Forelimb muscle (tissue), 1 donor: ENCODE measurements around the gene FHIP1B. TPM values are rescaled to one million over a fixed set of nuclear protein-coding genes. Genes with fewer than 3 reads are reported as not detected.

Source experiments
- DNase-seq: peaks from one replicate; pipeline ENCODE4 v3.0.0-alpha.2; 2013; ENCODE audit warnings: low read depth
- polyA plus RNA-seq: library from polyadenylated mRNA; unstranded; fragments of 120-200 nt; gene quantifications from one replicate; pipeline ENCODE4 v1.2.1, GENCODE V29; 2013; ENCODE audit not compliant: insufficient read length

Gene FHIP1B
- polyA plus RNA-seq, 1 donor: 24.1 TPM

DNA sequence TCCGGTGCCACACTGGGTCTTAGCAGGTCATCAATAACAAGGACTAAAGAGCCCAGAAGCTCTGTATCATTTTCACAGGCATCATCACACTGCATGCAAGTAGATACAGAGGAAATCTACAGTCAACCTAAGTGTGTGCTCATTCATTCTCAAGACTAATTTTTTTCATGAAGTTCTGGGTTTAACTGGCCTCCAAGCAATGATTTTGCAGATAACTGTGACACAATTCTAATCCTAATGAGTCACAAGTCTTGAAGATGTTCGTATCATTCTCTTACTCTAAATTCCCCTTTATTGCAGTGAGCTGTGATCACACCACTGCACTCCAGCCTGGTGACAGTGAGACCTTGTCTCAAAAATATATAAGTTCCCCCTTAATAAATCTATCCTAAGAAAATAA is 33.0 kb downstream of the FHIP1B start:
- DNase-seq: no peak

DNA sequence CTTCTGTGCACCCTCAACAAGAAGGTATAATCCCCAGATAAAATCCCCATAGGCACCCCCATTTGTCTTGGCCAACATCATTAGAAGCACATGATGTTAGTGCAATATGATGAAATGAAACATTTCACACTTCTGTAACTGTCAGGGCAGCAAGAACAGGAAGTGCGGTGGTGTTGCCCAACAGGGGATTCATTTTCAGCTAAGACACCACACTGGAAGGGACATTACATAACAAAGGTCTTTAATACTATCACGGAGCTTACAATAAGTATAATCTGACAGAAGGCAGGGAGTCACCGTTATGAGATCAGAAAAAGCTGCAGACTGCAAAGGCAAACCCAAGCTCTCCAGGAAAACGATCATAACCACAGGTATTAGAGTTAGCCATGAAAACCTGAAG is 33.5 kb downstream of the FHIP1B start:
- DNase-seq: no peak

DNA sequence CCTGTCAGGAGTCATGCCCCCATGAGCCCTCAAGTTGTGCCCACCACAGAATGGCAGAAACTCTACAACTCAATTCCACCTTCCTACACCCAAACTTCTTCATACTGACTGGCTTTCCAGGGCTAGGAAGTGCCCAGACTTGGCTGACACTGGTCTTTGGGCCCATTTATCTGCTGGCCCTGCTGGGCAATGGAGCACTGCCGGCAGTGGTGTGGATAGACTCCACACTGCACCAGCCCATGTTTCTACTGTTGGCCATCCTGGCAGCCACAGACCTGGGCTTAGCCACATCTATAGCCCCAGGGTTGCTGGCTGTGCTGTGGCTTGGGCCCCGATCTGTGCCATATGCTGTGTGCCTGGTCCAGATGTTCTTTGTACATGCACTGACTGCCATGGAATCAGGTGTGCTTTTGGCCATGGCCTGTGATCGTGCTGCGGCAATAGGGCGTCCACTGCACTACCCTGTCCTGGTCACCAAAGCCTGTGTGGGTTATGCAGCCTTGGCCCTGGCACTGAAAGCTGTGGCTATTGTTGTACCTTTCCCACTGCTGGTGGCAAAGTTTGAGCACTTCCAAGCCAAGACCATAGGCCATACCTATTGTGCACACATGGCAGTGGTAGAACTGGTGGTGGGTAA is 35.1 kb downstream of the FHIP1B start, which contains the start of gene OR52W1:
Gene OR52W1, plus strand, starts transcription at position 51 of the 637 bp plus-strand sequence. Its CDS starts 0 bp downstream, at position 51.
- DNase-seq: no peak

DNA sequence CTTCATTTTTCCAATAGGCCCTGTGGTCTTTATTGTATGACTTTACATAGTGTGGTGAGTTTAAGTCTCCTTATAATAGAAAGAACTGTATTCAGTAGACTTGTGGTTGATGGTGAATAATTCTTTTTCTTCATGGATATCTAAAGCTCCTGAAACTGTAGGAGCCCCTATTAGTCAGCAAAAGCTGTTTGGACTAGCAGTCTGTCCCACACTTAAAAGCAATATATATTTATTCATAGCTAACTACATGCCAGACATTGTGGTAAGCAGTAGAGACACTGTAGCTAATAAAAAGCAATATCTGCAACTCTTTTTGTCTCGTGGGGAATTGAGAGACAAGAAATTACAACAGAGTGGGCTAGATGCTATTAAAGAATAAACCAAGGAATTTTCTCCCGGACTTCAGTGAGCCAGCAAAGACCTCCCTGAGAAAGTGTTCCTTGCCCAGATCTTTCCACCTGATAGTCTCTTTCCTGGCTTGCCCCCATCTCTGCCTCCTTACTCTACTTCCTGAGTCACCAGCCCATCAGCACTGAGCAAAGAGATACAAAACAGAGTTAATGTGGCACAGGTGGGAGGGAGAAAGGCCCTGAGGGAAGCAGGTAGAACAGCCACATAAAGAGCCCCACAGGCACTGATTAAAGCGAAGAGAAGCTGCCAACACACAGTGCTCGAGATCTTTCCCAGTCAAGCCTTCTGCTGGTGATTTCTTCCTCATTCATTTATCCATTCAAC is 36.8 kb downstream of the FHIP1B start:
- DNase-seq: no peak

DNA sequence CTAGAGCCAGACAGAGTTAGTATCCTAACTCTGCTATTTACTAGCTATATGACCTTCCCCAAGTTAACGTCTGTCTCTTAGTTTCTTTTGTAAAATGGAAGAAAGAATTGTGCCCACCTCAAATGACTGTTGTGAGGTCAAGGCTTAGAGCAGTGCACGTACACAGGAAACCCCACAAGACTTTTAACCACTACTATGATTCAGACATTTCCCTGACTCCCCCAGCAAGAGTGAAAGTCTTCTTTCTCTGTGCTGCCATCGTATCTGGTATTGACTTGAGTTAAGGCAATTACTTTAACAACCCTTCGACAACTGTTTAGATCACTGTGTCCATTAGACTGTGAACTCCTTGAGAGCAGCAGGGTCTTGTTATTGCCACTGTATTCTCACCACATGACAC is 38.0 kb downstream of the FHIP1B start:
- no peak for DNase-seq

DNA sequence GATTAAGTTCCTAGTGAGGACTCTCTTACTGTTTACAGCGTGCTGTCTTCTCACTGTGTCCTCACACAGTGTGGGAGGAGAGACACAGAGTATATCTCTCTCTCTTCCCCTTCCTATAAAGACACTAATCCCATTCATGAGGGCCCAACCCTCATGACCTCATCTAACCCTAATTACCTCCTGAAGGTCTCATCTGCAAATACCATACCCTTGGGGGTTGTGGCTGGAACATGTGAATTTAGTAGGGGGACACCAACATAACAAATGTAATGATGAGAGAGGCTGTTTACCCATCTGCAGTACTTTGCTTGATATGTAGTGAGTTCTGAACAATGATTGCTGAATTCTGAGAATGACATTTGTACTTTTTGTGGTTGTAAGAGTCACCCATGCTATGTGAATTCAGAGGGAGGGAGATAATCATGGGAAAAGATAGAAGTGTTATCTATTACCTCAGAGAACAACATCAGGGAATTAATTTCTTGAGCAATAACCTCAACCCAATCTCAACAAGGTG is 40.3 kb downstream of the FHIP1B start:
- DNase-seq: no peak

DNA sequence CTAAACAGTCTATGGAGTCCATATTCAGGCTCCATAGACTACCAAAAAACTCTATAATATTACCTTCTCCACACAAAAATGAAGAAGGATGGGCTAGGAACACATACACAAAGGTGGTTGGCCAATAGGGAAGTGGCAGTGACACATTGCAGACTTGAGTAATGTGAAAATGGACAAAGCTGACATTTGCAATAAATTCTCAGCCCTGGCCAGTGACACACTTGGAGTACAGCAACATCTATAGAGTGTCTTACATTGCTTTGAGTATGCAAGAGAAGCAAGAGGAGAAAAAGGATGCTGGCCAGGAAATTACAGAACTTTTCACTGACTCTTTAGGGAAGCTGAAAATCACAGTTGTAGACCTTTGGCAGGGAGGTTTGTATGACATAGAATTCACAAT is 42.7 kb downstream of the FHIP1B start:
- no peak for DNase-seq

DNA sequence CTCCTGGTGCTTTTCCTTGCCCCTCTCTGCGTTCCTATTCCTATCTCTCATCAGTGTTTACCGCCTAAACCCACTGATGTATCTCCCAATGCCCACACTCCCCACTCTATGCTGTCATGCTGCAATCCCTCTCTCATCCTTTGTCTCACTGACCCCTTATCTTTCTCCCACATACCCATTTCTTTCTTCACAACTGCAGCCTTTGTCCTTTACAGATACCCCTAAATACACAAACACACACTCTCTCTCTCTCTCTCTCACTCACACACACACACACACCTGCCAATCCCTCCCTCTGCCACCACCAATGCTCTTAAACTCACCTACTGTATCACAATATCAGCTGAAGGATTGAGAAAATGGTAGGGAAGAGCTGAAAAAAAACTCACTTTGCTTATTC is 59.0 kb downstream of the FHIP1B start:
- no peak for DNase-seq

DNA sequence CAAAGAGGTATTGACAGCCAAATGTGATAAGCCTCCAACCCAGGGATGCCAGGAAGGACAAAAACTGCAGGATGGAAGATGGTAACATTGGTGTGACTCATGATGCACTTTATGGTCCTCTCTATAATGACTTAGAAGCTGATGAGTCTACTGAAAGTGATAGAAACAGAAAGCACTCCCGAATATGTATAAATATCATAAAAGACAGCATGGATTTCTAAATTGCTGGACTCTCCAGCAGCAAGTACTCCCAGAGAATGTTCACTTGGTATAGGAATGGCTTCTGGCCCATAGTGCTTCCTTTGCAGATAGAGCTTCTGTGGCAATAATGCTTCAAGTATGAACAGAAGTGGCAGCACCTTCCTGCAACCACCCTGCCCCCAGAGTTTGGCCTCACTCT is 64.2 kb downstream of the FHIP1B start, which contains the start of gene OR52B2:
Gene OR52B2, minus strand, starts transcription at position 101 of the 400 bp plus-strand sequence. Its CDS starts 0 bp downstream, at position 101.
- DNase-seq: no peak

Other genes starting within 250 kb of the FHIP1B start
- not detected for gene OR52L1, start 247.7 kb downstream of the FHIP1B start, polyA plus RNA-seq
- gene OR56A4, start 227.7 kb downstream of the FHIP1B start, polyA plus RNA-seq: not detected
- not detected for gene OR56A1, start 203.9 kb downstream of the FHIP1B start, polyA plus RNA-seq
- gene OR56B4, start 127.0 kb downstream of the FHIP1B start, polyA plus RNA-seq: not detected
- not detected for gene OR52B2, start 64.3 kb downstream of the FHIP1B start, polyA plus RNA-seq
- gene OR52W1, start 35.4 kb downstream of the FHIP1B start, polyA plus RNA-seq: not detected
- gene C11orf42, start 29.1 kb downstream of the FHIP1B start, polyA plus RNA-seq: 0.24 TPM
- gene CNGA4, start 4.5 kb upstream of the FHIP1B start, polyA plus RNA-seq: 0.15 TPM
- not detected for gene CCKBR, start 25.2 kb upstream of the FHIP1B start, polyA plus RNA-seq
- 32.5 TPM for gene CAVIN3, start 85.9 kb upstream of the FHIP1B start, polyA plus RNA-seq
- gene SMPD1, start 155.8 kb upstream of the FHIP1B start, polyA plus RNA-seq: 22.4 TPM
- 29.1 TPM for gene APBB1, start 184.5 kb upstream of the FHIP1B start, polyA plus RNA-seq
- gene HPX, start 206.4 kb upstream of the FHIP1B start, polyA plus RNA-seq: 2.5 TPM
- 17.2 TPM for gene TRIM3, start 239.3 kb upstream of the FHIP1B start, polyA plus RNA-seq
- gene ARFIP2, start 246.7 kb upstream of the FHIP1B start, polyA plus RNA-seq: 33.1 TPM
- 16.3 TPM for gene TIMM10B, start 246.9 kb upstream of the FHIP1B start, polyA plus RNA-seq